WTC11 (cell line): Measurements from ENCODE around the gene NUP93.

ENCODE experiments used
- AFF4 ChIP-seq: sonication (generic); formaldehyde crosslinking; IDR thresholded peaks from 2 replicates; pipeline ENCODE4 v1.8.1; 2023; ENCODE audit warnings: mild to moderate bottlenecking, missing genetic modification reagents, borderline replicate concordance
- CREB1 ChIP-seq: sonication (generic); formaldehyde crosslinking; IDR thresholded peaks from 2 replicates; pipeline ENCODE4 v1.8.0; 2023; ENCODE audit warnings: mild to moderate bottlenecking, missing genetic modification reagents
- E2F1 ChIP-seq: sonication (generic); formaldehyde crosslinking; IDR thresholded peaks from 2 replicates; pipeline ENCODE4 v1.8.0; 2022; ENCODE audit warnings: mild to moderate bottlenecking, missing genetic modification reagents
- FOXK1 ChIP-seq: sonication (generic); formaldehyde crosslinking; IDR thresholded peaks from 2 replicates; pipeline ENCODE4 v1.8.0; 2022; ENCODE audit warnings: mild to moderate bottlenecking, moderate library complexity, missing genetic modification reagents
- MLX ChIP-seq: sonication (generic); formaldehyde crosslinking; IDR thresholded peaks from 2 replicates; pipeline ENCODE4 v1.8.1; 2023; ENCODE audit warnings: mild to moderate bottlenecking, missing genetic modification reagents, moderate library complexity
- PREB ChIP-seq: sonication (generic); formaldehyde crosslinking; IDR thresholded peaks from 2 replicates; pipeline ENCODE4 v1.8.1; 2022; ENCODE audit warnings: mild to moderate bottlenecking, missing genetic modification reagents, moderate library complexity, borderline replicate concordance
- ZBTB21 ChIP-seq: sonication (generic); formaldehyde crosslinking; IDR thresholded peaks from 2 replicates; pipeline ENCODE4 v1.8.1; 2023; ENCODE audit warnings: mild to moderate bottlenecking, missing genetic modification reagents, borderline replicate concordance
- TF ChIP-seq, protein P1 (sequence below): fragments of 200-600 bp; IDR thresholded peaks from 2 replicates; pipeline ENCODE4 v1.8.0; 2022; ENCODE audit warnings: antibody characterized with exemption
- TF ChIP-seq, protein P2 (sequence below): sonication (generic); formaldehyde crosslinking; IDR thresholded peaks from 2 replicates; pipeline ENCODE4 v1.8.1; 2022; ENCODE audit warnings: low read depth, missing genetic modification reagents, borderline replicate concordance
- TF ChIP-seq, protein P3 (sequence below): sonication (generic); formaldehyde crosslinking; IDR thresholded peaks from 2 replicates; pipeline ENCODE4 v1.8.0; 2023; ENCODE audit warnings: missing genetic modification reagents, mild to moderate bottlenecking, borderline replicate concordance

GRCh38 chr16:56689171-56689570 lies 40.8 kb upstream of the NUP93 start:
- no peak for TF ChIP-seq CREB1
- TF ChIP-seq, protein P1, sequence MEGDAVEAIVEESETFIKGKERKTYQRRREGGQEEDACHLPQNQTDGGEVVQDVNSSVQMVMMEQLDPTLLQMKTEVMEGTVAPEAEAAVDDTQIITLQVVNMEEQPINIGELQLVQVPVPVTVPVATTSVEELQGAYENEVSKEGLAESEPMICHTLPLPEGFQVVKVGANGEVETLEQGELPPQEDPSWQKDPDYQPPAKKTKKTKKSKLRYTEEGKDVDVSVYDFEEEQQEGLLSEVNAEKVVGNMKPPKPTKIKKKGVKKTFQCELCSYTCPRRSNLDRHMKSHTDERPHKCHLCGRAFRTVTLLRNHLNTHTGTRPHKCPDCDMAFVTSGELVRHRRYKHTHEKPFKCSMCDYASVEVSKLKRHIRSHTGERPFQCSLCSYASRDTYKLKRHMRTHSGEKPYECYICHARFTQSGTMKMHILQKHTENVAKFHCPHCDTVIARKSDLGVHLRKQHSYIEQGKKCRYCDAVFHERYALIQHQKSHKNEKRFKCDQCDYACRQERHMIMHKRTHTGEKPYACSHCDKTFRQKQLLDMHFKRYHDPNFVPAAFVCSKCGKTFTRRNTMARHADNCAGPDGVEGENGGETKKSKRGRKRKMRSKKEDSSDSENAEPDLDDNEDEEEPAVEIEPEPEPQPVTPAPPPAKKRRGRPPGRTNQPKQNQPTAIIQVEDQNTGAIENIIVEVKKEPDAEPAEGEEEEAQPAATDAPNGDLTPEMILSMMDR = no peak
- TF ChIP-seq PREB = no peak
- TF ChIP-seq, protein P2, sequence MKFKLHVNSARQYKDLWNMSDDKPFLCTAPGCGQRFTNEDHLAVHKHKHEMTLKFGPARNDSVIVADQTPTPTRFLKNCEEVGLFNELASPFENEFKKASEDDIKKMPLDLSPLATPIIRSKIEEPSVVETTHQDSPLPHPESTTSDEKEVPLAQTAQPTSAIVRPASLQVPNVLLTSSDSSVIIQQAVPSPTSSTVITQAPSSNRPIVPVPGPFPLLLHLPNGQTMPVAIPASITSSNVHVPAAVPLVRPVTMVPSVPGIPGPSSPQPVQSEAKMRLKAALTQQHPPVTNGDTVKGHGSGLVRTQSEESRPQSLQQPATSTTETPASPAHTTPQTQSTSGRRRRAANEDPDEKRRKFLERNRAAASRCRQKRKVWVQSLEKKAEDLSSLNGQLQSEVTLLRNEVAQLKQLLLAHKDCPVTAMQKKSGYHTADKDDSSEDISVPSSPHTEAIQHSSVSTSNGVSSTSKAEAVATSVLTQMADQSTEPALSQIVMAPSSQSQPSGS (CRISPR knock-in tag) = no peak
- no peak for TF ChIP-seq E2F1 (CRISPR knock-in tag)
- no peak for TF ChIP-seq MLX
- TF ChIP-seq, protein P3, sequence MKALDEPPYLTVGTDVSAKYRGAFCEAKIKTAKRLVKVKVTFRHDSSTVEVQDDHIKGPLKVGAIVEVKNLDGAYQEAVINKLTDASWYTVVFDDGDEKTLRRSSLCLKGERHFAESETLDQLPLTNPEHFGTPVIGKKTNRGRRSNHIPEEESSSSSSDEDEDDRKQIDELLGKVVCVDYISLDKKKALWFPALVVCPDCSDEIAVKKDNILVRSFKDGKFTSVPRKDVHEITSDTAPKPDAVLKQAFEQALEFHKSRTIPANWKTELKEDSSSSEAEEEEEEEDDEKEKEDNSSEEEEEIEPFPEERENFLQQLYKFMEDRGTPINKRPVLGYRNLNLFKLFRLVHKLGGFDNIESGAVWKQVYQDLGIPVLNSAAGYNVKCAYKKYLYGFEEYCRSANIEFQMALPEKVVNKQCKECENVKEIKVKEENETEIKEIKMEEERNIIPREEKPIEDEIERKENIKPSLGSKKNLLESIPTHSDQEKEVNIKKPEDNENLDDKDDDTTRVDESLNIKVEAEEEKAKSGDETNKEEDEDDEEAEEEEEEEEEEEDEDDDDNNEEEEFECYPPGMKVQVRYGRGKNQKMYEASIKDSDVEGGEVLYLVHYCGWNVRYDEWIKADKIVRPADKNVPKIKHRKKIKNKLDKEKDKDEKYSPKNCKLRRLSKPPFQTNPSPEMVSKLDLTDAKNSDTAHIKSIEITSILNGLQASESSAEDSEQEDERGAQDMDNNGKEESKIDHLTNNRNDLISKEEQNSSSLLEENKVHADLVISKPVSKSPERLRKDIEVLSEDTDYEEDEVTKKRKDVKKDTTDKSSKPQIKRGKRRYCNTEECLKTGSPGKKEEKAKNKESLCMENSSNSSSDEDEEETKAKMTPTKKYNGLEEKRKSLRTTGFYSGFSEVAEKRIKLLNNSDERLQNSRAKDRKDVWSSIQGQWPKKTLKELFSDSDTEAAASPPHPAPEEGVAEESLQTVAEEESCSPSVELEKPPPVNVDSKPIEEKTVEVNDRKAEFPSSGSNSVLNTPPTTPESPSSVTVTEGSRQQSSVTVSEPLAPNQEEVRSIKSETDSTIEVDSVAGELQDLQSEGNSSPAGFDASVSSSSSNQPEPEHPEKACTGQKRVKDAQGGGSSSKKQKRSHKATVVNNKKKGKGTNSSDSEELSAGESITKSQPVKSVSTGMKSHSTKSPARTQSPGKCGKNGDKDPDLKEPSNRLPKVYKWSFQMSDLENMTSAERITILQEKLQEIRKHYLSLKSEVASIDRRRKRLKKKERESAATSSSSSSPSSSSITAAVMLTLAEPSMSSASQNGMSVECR (CRISPR knock-in tag) = no peak
- no peak for TF ChIP-seq FOXK1
- TF ChIP-seq AFF4 (CRISPR knock-in tag) = no peak
- no peak for TF ChIP-seq ZBTB21 (CRISPR knock-in tag)
